IPS-18c (cell line): ENCODE measurements around the gene ASCC1.
"Not testable (repeated sequence)": the region's sequence is repeated elsewhere in the genome, so short reads cannot be mapped to it uniquely, and the experiment has no call there.

Experiments
- H3K4me3 ChIP-seq: 2 replicates; pipeline ENCODE4 v1.7.0; 2013; ENCODE audit warnings: low read depth, mild to moderate bottlenecking, low read length, moderate library complexity; ENCODE audit not compliant: insufficient read depth
- H3K9me3 ChIP-seq: one replicate; pipeline ENCODE4 v1.6.1; 2013; ENCODE audit warnings: mild to moderate bottlenecking, low read length, moderate library complexity; ENCODE audit not compliant: control insufficient read depth, insufficient read depth

The ASCC1 gene

GRCh38 chr10:72229261-72230251 is 13.5 kb upstream of the ASCC1 start:
- H3K9me3 ChIP-seq, result no peaks in the 10 kb centered on the region

GRCh38 chr10:72228318-72228751 is 12.3 kb upstream of the ASCC1 start:
- Histone ChIP-seq H3K4me3 (no peak overlapping the region), H3K9me3 (no peaks in the 10 kb centered on the region)

More at GRCh38 chr10:72229261-72230251, 13.5 kb upstream of the ASCC1 start:
- no peak overlapping the region for H3K4me3 ChIP-seq

GRCh38 chr10:72227826-72228225 is 11.8 kb upstream of the ASCC1 start:
- no peaks in the 10 kb centered on the region for H3K9me3 ChIP-seq
- H3K4me3 ChIP-seq, result no peak overlapping the region

GRCh38 chr10:72226418-72227027 is 10.4 kb upstream of the ASCC1 start:
- Histone ChIP-seq H3K4me3 (no peak overlapping the region), H3K9me3 (no peaks in the 10 kb centered on the region)

GRCh38 chr10:72224191-72224590 is 8.1 kb upstream of the ASCC1 start:
- H3K4me3 ChIP-seq, H3K9me3 ChIP-seq: not testable (repeated sequence)

- Histone ChIP-seq H3K9me3 (no peaks in the 10 kb centered on the region), H3K4me3 (no peak overlapping the region)
These were observed 7.6 kb upstream of the ASCC1 start for GRCh38 chr10:72223743-72224101.

GRCh38 chr10:72221278-72221677 is 5.2 kb upstream of the ASCC1 start:
- H3K4me3 ChIP-seq, result no peak overlapping the region
- H3K9me3 ChIP-seq, result no peaks in the 10 kb centered on the region

- H3K4me3 ChIP-seq, result no peak overlapping the region
These were observed 4.6 kb upstream of the ASCC1 start for GRCh38 chr10:72220637-72221036.

GRCh38 chr10:72219235-72219814 is 3.2 kb upstream of the ASCC1 start:
- Histone ChIP-seq H3K4me3 (no peak overlapping the region), H3K9me3 (no peaks in the 10 kb centered on the region)

More at GRCh38 chr10:72220637-72221036, 4.6 kb upstream of the ASCC1 start:
- H3K9me3 ChIP-seq, result no peaks in the 10 kb centered on the region

- no peak overlapping the region for H3K4me3 ChIP-seq
- no peaks in the 10 kb centered on the region for H3K9me3 ChIP-seq
These were observed 2.6 kb upstream of the ASCC1 start for GRCh38 chr10:72218726-72219125.

GRCh38 chr10:72218325-72218724 is 2.2 kb upstream of the ASCC1 start:
- no peak overlapping the region for H3K4me3 ChIP-seq
- no peaks in the 10 kb centered on the region for H3K9me3 ChIP-seq

- H3K9me3 ChIP-seq, H3K4me3 ChIP-seq: not testable (repeated sequence)
These were observed 4.2 kb downstream of the ASCC1 start for GRCh38 chr10:72211832-72212231.

- not testable (repeated sequence) for H3K4me3 ChIP-seq, H3K9me3 ChIP-seq
These were observed 4.7 kb downstream of the ASCC1 start for GRCh38 chr10:72211381-72211780.

GRCh38 chr10:72208526-72208925 is 7.5 kb downstream of the ASCC1 start:
- H3K9me3 ChIP-seq, H3K4me3 ChIP-seq: not testable (repeated sequence)

GRCh38 chr10:72206511-72207229 is 9.4 kb downstream of the ASCC1 start:
- H3K9me3 ChIP-seq, result no peaks in the 10 kb centered on the region
- H3K4me3 ChIP-seq, result no peak overlapping the region

- Histone ChIP-seq H3K9me3 (no peaks in the 10 kb centered on the region), H3K4me3 (no peak overlapping the region)
These were observed 11.4 kb downstream of the ASCC1 start for GRCh38 chr10:72204724-72205123.

- no peak overlapping the region for H3K4me3 ChIP-seq
- H3K9me3 ChIP-seq, result no peaks in the 10 kb centered on the region
These were observed 11.8 kb downstream of the ASCC1 start for GRCh38 chr10:72204296-72204695.
